H1 (cell line): Measurements from ENCODE around the gene ASTN2. TPM values are rescaled to one million over a fixed set of nuclear protein-coding genes. Genes with fewer than 3 reads are reported as not detected.

Source experiments
- CHD2 ChIP-seq: IDR thresholded peaks from 2 replicates; pipeline ENCODE4 v1.6.1; 2012; ENCODE audit warnings: low read length, improper control_type of control experiment
- CHD7 ChIP-seq: fragments of 300-600 bp; sonication (generic); IDR thresholded peaks from 2 replicates; pipeline ENCODE4 v1.7.1; 2012; ENCODE audit warnings: low read length, moderate library complexity, mild to moderate bottlenecking, inconsistent platforms; ENCODE audit not compliant: insufficient replicate concordance
- EGR1 ChIP-seq: IDR thresholded peaks from 2 replicates; pipeline ENCODE4 v1.6.1; 2011; ENCODE audit warnings: low read depth, low read length, borderline replicate concordance
- HDAC2 ChIP-seq, 2 experiments: fragments of 300-600 bp in 1 of 2; sonication (generic) in 1 of 2; IDR thresholded peaks; 2 replicates each; pipeline ENCODE4 v1.6.1; 2011 to 2012; ENCODE audit warnings: low read depth in 2 of 2, low read length in 2 of 2, mild to moderate bottlenecking in 2 of 2, moderate library complexity in 2 of 2, borderline replicate concordance in 1 of 2, inconsistent platforms in 1 of 2
- NRF1 ChIP-seq: IDR thresholded peaks from 2 replicates; pipeline ENCODE4 v1.6.1; 2011; ENCODE audit warnings: mild to moderate bottlenecking, low read depth, low read length, improper control_type of control experiment
- RAD21 ChIP-seq, 2 experiments: IDR thresholded peaks in 1 of 2; conservative IDR thresholded peaks in 1 of 2; 2 replicates each; pipeline ENCODE4 v1.6.1; 2011; ENCODE audit warnings: low read depth in 2 of 2, low read length in 2 of 2, improper control_type of control experiment in 1 of 2, inconsistent platforms in 1 of 2, mild to moderate bottlenecking in 1 of 2, moderate library complexity in 1 of 2
- RNF2 ChIP-seq: fragments of 200-900, 300-1000 bp; sonication (generic); IDR thresholded peaks from 2 replicates; pipeline ENCODE4 v1.7.1; 2016; ENCODE audit warnings: borderline replicate concordance, low read depth, mild to moderate bottlenecking, antibody characterized with exemption, low read length; ENCODE audit not compliant: poor library complexity, severe bottlenecking; ENCODE audit errors: missing control alignments
- SIRT6 ChIP-seq: IDR thresholded peaks from one replicate; pipeline ENCODE4 v1.7.1; 2012; ENCODE audit warnings: low read length, inconsistent platforms
- polyA plus RNA-seq, 7 experiments: library from polyadenylated mRNA; depleted of rRNA in 3 of 7; stranded (reverse) in 5 of 7; unstranded in 2 of 7; fragments of >200 nt in 5 of 7; fragments of 200-250 nt in 2 of 7; gene quantifications; 1 replicate in 5 of 7; 2 replicates in 1 of 7; 4 replicates in 1 of 7; pipeline versions ENCODE4 v1.2.1 to v1.2.3, GENCODE V29; 2011 to 2013; ENCODE audit warnings: missing spikeins in 2 of 7, mixed read lengths in 2 of 7
- total RNA-seq: library from RNA; stranded (reverse); fragmentation: NEBNext Ultra II Directional; extraction: Animal tissue kit (Norgen Biotek cat#: 25700); gene quantifications from 2 replicates; pipeline ENCODE4 v1.2.1, GENCODE V29; 2021

ASTN2 gene
- total and polyA plus RNA-seq, 2 of the 8 experiments (the other 6 are each of a cell fraction or from before 2014, with no cell fraction given), result 8.2 to 13.7 TPM

GRCh38 chr9:116448431-116448830 is 966.4 kb downstream of the ASTN2 start (continued):
- no peak for TF ChIP-seq CHD7
- TF ChIP-seq RNF2, result no peak
- TF ChIP-seq HDAC2 (IDR thresholded peaks at IDR 0.05; ENCODE audit: borderline replicate concordance in 1 of 2, low read depth in 2 of 2, low read length in 2 of 2), result no peak
- no peak for TF ChIP-seq NRF1
- no peak for TF ChIP-seq EGR1
- no peak for TF ChIP-seq RAD21 (IDR thresholded peaks at IDR 0.05 in 1 of 2, conservative IDR thresholded peaks at IDR 0.05 in 1 of 2; ENCODE audit: low read depth in 2 of 2, low read length in 2 of 2)
- no peak for TF ChIP-seq SIRT6
- TF ChIP-seq CHD2, result no peak
